HEK293 (cell line): ENCODE results near the gene P2RY6.

Source experiments
- CTCF ChIA-PET: fragments of 350-600 bp; formaldehyde crosslinking; extraction: SDS; loops from one replicate; lab custom pipeline; 2021; ENCODE audit warnings: antibody characterized with exemption; lab: Yijun Ruan, JAX
- POLR2A ChIA-PET: fragments of 300-600 bp; formaldehyde crosslinking; extraction: SDS; loops from one replicate; lab custom pipeline; 2020; ENCODE audit warnings: antibody characterized with exemption, inconsistent platforms; lab: Yijun Ruan, JAX
- H3K27ac ChIP-seq: fragments of 200-500 bp; sonication (Bioruptor generic); 2 replicates; pipeline ENCODE4 v1.5.1; 2014; ENCODE audit warnings: low read depth, low read length, control low read depth, inconsistent platforms; ENCODE audit errors: extremely low read depth
- H3K36me3 ChIP-seq, 2 experiments: fragments of 200-500 bp in 1 of 2; sonication (Bioruptor generic) in 1 of 2; 1 replicate in 1 of 2; 2 replicates in 1 of 2; pipeline ENCODE4 v1.5.1; 2014 to 2017; ENCODE audit warnings: inconsistent platforms in 2 of 2, low read length in 2 of 2; ENCODE audit not compliant: control insufficient read depth in 2 of 2, insufficient read depth in 1 of 2
- H3K4me1 ChIP-seq: fragments of 200-500 bp; sonication (Bioruptor generic); 2 replicates; pipeline ENCODE4 v1.5.1; 2014; ENCODE audit warnings: mild to moderate bottlenecking, low read length, inconsistent platforms; ENCODE audit not compliant: control insufficient read depth, insufficient read depth
- H3K4me3 ChIP-seq: 2 replicates; pipeline ENCODE4 v1.5.1; 2011; ENCODE audit warnings: low read depth, mild to moderate bottlenecking, control low read depth, low read length, moderate library complexity
- H3K9me3 ChIP-seq: fragments of 200-500 bp; sonication (Bioruptor generic); 2 replicates; pipeline ENCODE4 v1.5.1; 2014; ENCODE audit warnings: low read depth, low read length, inconsistent platforms; ENCODE audit not compliant: control insufficient read depth, insufficient read depth
- SP7 ChIP-seq: fragments of 450-650 bp; formaldehyde crosslinking; IDR thresholded peaks from 2 replicates; pipeline ENCODE4 v1.5.1; 2016; ENCODE audit warnings: missing biosample characterization, missing genetic modification characterization
- TRIM28 ChIP-seq: IDR thresholded peaks from 2 replicates; pipeline ENCODE4 v1.6.1; 2011; ENCODE audit warnings: low read length, control low read depth, borderline replicate concordance
- ZBTB21 ChIP-seq: fragments of 450-650 bp; formaldehyde crosslinking; IDR thresholded peaks from 2 replicates; pipeline ENCODE4 v1.5.1; 2017; ENCODE audit warnings: missing biosample characterization, missing genetic modification characterization
- ZFHX2 ChIP-seq: fragments of 450-650 bp; formaldehyde crosslinking; conservative IDR thresholded peaks from 2 replicates; pipeline ENCODE4 v1.5.1; 2016; ENCODE audit warnings: missing biosample characterization, missing genetic modification characterization
- ZFP41 ChIP-seq: fragments of 450-650 bp; formaldehyde crosslinking; IDR thresholded peaks from 2 replicates; pipeline ENCODE4 v1.5.1; 2016; ENCODE audit warnings: missing biosample characterization, missing genetic modification characterization, borderline replicate concordance
- ZNF148 ChIP-seq: fragments of 450-650 bp; formaldehyde crosslinking; IDR thresholded peaks from 2 replicates; pipeline ENCODE4 v1.5.0; 2017; ENCODE audit warnings: missing biosample characterization, missing genetic modification characterization, borderline replicate concordance
- ZNF24 ChIP-seq: fragments of 450-650 bp; formaldehyde crosslinking; IDR thresholded peaks from 2 replicates; pipeline ENCODE4 v1.5.1; 2016; ENCODE audit warnings: missing biosample characterization, missing genetic modification characterization
- ZNF280C ChIP-seq: fragments of 450-650 bp; formaldehyde crosslinking; IDR thresholded peaks from 2 replicates; pipeline ENCODE4 v1.5.1; 2016; ENCODE audit warnings: missing biosample characterization, missing genetic modification characterization
- ZNF350 ChIP-seq: fragments of 450-650 bp; formaldehyde crosslinking; IDR thresholded peaks from 2 replicates; pipeline ENCODE4 v1.5.0; 2017; ENCODE audit warnings: missing biosample characterization, mild to moderate bottlenecking, missing genetic modification characterization
- ZNF423 ChIP-seq: fragments of 450-650 bp; formaldehyde crosslinking; IDR thresholded peaks from 2 replicates; pipeline ENCODE4 v1.5.1; 2016; ENCODE audit warnings: missing biosample characterization, missing genetic modification characterization
- ZNF548 ChIP-seq: fragments of 450-650 bp; formaldehyde crosslinking; IDR thresholded peaks from 2 replicates; pipeline ENCODE4 v1.5.1; 2016; ENCODE audit warnings: missing biosample characterization, missing genetic modification characterization
- ZNF555 ChIP-seq: fragments of 450-650 bp; formaldehyde crosslinking; conservative IDR thresholded peaks from 2 replicates; pipeline ENCODE4 v1.5.1; 2017; ENCODE audit warnings: missing biosample characterization, mild to moderate bottlenecking, missing genetic modification characterization, inconsistent platforms
- ZNF596 ChIP-seq: fragments of 450-650 bp; IDR thresholded peaks from 2 replicates; pipeline ENCODE4 v1.5.0; 2018; ENCODE audit warnings: missing biosample characterization, mild to moderate bottlenecking, missing genetic modification characterization, moderate library complexity
- ZNF600 ChIP-seq: fragments of 450-650 bp; formaldehyde crosslinking; IDR thresholded peaks from 2 replicates; pipeline ENCODE4 v1.5.1; 2016; ENCODE audit warnings: missing biosample characterization, missing genetic modification characterization
- ZNF701 ChIP-seq: fragments of 450-650 bp; formaldehyde crosslinking; IDR thresholded peaks from 2 replicates; pipeline ENCODE4 v1.5.1; 2016; ENCODE audit warnings: missing biosample characterization, missing genetic modification characterization
- ZNF830 ChIP-seq: fragments of 450-650 bp; IDR thresholded peaks from 2 replicates; pipeline ENCODE4 v1.5.0; 2018; ENCODE audit warnings: missing biosample characterization, missing genetic modification characterization, low read depth, mild to moderate bottlenecking, moderate library complexity
- ZSCAN16 ChIP-seq: fragments of 450-650 bp; formaldehyde crosslinking; IDR thresholded peaks from 2 replicates; pipeline ENCODE4 v1.5.1; 2016; ENCODE audit warnings: missing biosample characterization, missing genetic modification characterization
- ZSCAN30 ChIP-seq: fragments of 450-650 bp; IDR thresholded peaks from 2 replicates; pipeline ENCODE4 v1.5.1; 2018; ENCODE audit warnings: missing biosample characterization, mild to moderate bottlenecking, missing genetic modification characterization, moderate library complexity
- ZXDB ChIP-seq: fragments of 450-650 bp; formaldehyde crosslinking; IDR thresholded peaks from 2 replicates; pipeline ENCODE4 v1.5.1; 2016; ENCODE audit warnings: missing biosample characterization, missing genetic modification characterization

P2RY6 gene

GRCh38 chr11:73344191-73344607 is 72.1 kb downstream of the P2RY6 start:
- Histone ChIP-seq H3K27ac (no peak overlapping the region), H3K9me3 (no peaks in the 10 kb centered on the region), H3K4me3 (no peak overlapping the region), H3K4me1 (no peaks in the 10 kb centered on the region), H3K36me3 (peaks cover 0 to 10% of the 10 kb centered on the region in 2 experiments; a peak in 1 of 3 replicates)
- CTCF ChIA-PET = interaction anchor here (1.6 kb wide), 1 partner anchor 49 kb away, joined by 6 read pairs; no protein-coding TSS in a partner anchor
- POLR2A ChIA-PET = no interaction called here
- TF ChIP-seq ZFHX2 (tag by site-specific recombination) (peak; percentile 15; the same call in 1 of the 2 replicates), ZBTB21 (tag by site-specific recombination) (no peak)

- CTCF ChIA-PET = interaction anchor here (1.6 kb wide), 1 partner anchor 48 kb away, joined by 6 read pairs; no protein-coding TSS in a partner anchor
- no peaks in the 10 kb centered on the region for H3K4me1 ChIP-seq
- H3K27ac ChIP-seq = no peak overlapping the region
- peaks cover 0 to 10% of the 10 kb centered on the region in 2 experiments; a peak in 1 of 3 replicates for H3K36me3 ChIP-seq
- POLR2A ChIA-PET = no interaction called here
- no peaks in the 10 kb centered on the region for H3K9me3 ChIP-seq
- no peak overlapping the region for H3K4me3 ChIP-seq
- TF ChIP-seq ZNF596 (tag by site-specific recombination) = no peak
- TF ChIP-seq ZNF555 = no peak
- no peak for TF ChIP-seq ZNF24 (tag by site-specific recombination)
- TF ChIP-seq ZNF350 (tag by site-specific recombination) = no peak
- no peak for TF ChIP-seq ZSCAN16 (tag by site-specific recombination)
- TF ChIP-seq ZBTB21 (tag by site-specific recombination) = no peak
- no peak for TF ChIP-seq ZNF423 (tag by site-specific recombination)
- no peak for TF ChIP-seq ZFP41 (tag by site-specific recombination)
- no peak for TF ChIP-seq ZSCAN30
- TF ChIP-seq ZNF148 = no peak
- no peak for TF ChIP-seq SP7 (tag by site-specific recombination)
- no peak for TF ChIP-seq ZXDB (tag by site-specific recombination)
- no peak for TF ChIP-seq ZNF830 (tag by site-specific recombination)
- TF ChIP-seq ZNF280C = no peak
- TF ChIP-seq TRIM28 = no peak
- no peak for TF ChIP-seq ZNF600 (tag by site-specific recombination)
- no peak for TF ChIP-seq ZNF548 (tag by site-specific recombination)
- TF ChIP-seq ZNF701 (tag by site-specific recombination) = no peak
- TF ChIP-seq ZFHX2 (tag by site-specific recombination) = no peak
These were observed 73.5 kb downstream of the P2RY6 start for GRCh38 chr11:73345481-73346160.
